Esophagus squamous epithelium (tissue), 5 donors: ENCODE results near the gene FGGY. TPM values are rescaled to one million over a fixed set of nuclear protein-coding genes. Genes with fewer than 3 reads are reported as not detected.
"Not testable (repeated sequence)": the region's sequence is repeated elsewhere in the genome, so short reads cannot be mapped to it uniquely, and the experiment has no call there.

ENCODE experiments used
- DNase-seq: peaks from one replicate; lab custom pipeline; 2025; lab: John Stamatoyannopoulos, UW
- H3K27ac ChIP-seq, 4 donors: fragments of 200-600 bp; sonication (generic); one replicate each; pipeline ENCODE4 v1.5.1; 2016 to 2019; ENCODE audit warnings: mild to moderate bottlenecking in 1 of 4
- H3K27me3 ChIP-seq, 4 donors: fragments of 200-600 bp; sonication (generic); 1 replicate in 3 of 4; 2 replicates in 1 of 4; pipeline versions ENCODE4 v1.5.1 to v1.6.0; 2017 to 2021; ENCODE audit warnings: antibody characterized with exemption in 1 of 4
- H3K36me3 ChIP-seq, 3 donors: fragments of 200-600 bp; sonication (generic); one replicate each; pipeline ENCODE4 v1.5.1; 2016 to 2019
- H3K4me1 ChIP-seq, 3 donors: fragments of 200-600 bp; sonication (generic); one replicate each; pipeline ENCODE4 v1.5.1; 2017 to 2019
- H3K4me3 ChIP-seq, 4 donors: fragments of 200-600 bp; sonication (generic); 1 replicate in 3 of 4; 2 replicates in 1 of 4; pipeline ENCODE4 v1.5.1; 2016 to 2019; ENCODE audit warnings: mild to moderate bottlenecking in 2 of 4, moderate library complexity in 1 of 4
- H3K9me3 ChIP-seq, 3 donors: fragments of 200-600 bp; sonication (generic); one replicate each; pipeline ENCODE4 v1.5.1; 2016 to 2019
- CTCF ChIP-seq, 6 experiments: fragments of 450-650 bp in 4 of 6; fragments of 200-600 bp in 2 of 6; sonication (generic) in 2 of 6; IDR thresholded peaks; one replicate each; pipeline ENCODE4 v1.5.1; 2016 to 2019; ENCODE audit warnings: antibody characterized with exemption in 6 of 6, mild to moderate bottlenecking in 4 of 6, moderate library complexity in 4 of 6
- POLR2A ChIP-seq, 4 donors: fragments of 450-650 bp; IDR thresholded peaks; one replicate each; pipeline ENCODE4 v1.6.1; 2017; ENCODE audit warnings: antibody characterized with exemption in 4 of 4, mild to moderate bottlenecking in 4 of 4, moderate library complexity in 3 of 4
- whole genome bisulfite sequencing, 2 donors: methylation state at CpG; one replicate each; pipeline ENCODE4 v1.1.5; 2018; 5-methylcytosine and 5-hydroxymethylcytosine counted together
- intact Hi-C: fragments of 100-400 bp; cut with DNase I; formaldehyde crosslinking; loops from one replicate; pipeline ENCODE4 v1.15.0; 2022
- total RNA-seq, 4 donors: library from RNA; depleted of rRNA; stranded (reverse); fragments of >200 nt; gene quantifications; one replicate each; pipeline ENCODE4 v1.1.0, GENCODE V29; 2016
- donor health status: DM: yes; HTN: yes; CAD: no.

FGGY gene
- total RNA-seq, 4 donors from 2014 or later: 6.0 to 18.1 (median 9.3) TPM

GRCh38 chr1:59641836-59642235 is 344.9 kb downstream of the FGGY start:
- intact Hi-C loops: no loop called here
- peaks cover 0 to 10% (median 0%) of the 10 kb centered on the region in 3 donors for H3K4me1 ChIP-seq
- no peak for DNase-seq
- 84 to 100% methylated on average over 2 of the region's 2 CpGs for WGBS, 2 donors
- no peaks in the 10 kb centered on the region for H3K27me3 ChIP-seq
- no peaks in the 10 kb centered on the region for H3K36me3 ChIP-seq
- no peak for TF ChIP-seq POLR2A (IDR thresholded peaks at IDR 0.05)
- no peak for TF ChIP-seq CTCF (IDR thresholded peaks at IDR 0.05)
- no peak overlapping the region for H3K4me3 ChIP-seq
- H3K27ac ChIP-seq: no peak overlapping the region
- H3K9me3 ChIP-seq: no peaks in the 10 kb centered on the region

DNA sequence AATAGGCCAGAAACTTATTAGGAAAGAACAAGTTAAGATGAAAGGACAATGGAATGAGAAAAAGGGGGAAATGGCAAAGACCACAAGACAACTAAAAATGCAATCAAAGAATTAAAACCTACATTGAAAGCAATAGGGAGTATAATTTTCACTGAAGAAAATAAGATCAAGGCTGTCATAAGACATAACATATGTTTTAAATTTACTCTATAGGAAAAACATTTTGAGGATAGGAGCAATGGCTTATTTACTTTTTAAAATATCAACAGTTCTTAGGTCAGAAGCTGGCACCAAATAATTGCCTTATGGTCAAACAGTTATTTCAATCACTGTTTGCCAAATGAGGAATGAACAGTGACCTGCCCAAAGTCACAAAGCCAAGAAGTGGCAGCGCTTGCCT is 346.6 kb downstream of the FGGY start:
- TF ChIP-seq CTCF (IDR thresholded peaks at IDR 0.05): no peak
- TF ChIP-seq POLR2A (IDR thresholded peaks at IDR 0.05): no peak
- H3K9me3 ChIP-seq: no peaks in the 10 kb centered on the region
- 90 to 100% methylated on average over 1 of the region's 1 CpG for WGBS, 2 donors
- no peaks in the 10 kb centered on the region for H3K27me3 ChIP-seq
- no peak overlapping the region for H3K4me3 ChIP-seq
- no peak overlapping the region for H3K27ac ChIP-seq
- peaks cover 0 to 4% (median 0%) of the 10 kb centered on the region in 3 donors for H3K4me1 ChIP-seq
- intact Hi-C loops: no loop called here
- H3K36me3 ChIP-seq: no peaks in the 10 kb centered on the region
- no peak for DNase-seq

GRCh38 chr1:59645893-59646292 is 349.0 kb downstream of the FGGY start:
- no peaks in the 10 kb centered on the region for H3K36me3 ChIP-seq
- peak overlapping the region in 1 of 4 donors; percentile 26 for H3K27ac ChIP-seq
- WGBS, 2 donors: 76 to 96% methylated on average over 2 of the region's 2 CpGs
- TF ChIP-seq POLR2A (IDR thresholded peaks at IDR 0.05) (no peak), CTCF (IDR thresholded peaks at IDR 0.05) (no peak)
- H3K27me3 ChIP-seq: no peaks in the 10 kb centered on the region
- intact Hi-C loops: no loop called here
- H3K9me3 ChIP-seq: no peaks in the 10 kb centered on the region
- H3K4me3 ChIP-seq: no peak overlapping the region
- DNase-seq: no peak
- H3K4me1 ChIP-seq: no peaks in the 10 kb centered on the region

DNA sequence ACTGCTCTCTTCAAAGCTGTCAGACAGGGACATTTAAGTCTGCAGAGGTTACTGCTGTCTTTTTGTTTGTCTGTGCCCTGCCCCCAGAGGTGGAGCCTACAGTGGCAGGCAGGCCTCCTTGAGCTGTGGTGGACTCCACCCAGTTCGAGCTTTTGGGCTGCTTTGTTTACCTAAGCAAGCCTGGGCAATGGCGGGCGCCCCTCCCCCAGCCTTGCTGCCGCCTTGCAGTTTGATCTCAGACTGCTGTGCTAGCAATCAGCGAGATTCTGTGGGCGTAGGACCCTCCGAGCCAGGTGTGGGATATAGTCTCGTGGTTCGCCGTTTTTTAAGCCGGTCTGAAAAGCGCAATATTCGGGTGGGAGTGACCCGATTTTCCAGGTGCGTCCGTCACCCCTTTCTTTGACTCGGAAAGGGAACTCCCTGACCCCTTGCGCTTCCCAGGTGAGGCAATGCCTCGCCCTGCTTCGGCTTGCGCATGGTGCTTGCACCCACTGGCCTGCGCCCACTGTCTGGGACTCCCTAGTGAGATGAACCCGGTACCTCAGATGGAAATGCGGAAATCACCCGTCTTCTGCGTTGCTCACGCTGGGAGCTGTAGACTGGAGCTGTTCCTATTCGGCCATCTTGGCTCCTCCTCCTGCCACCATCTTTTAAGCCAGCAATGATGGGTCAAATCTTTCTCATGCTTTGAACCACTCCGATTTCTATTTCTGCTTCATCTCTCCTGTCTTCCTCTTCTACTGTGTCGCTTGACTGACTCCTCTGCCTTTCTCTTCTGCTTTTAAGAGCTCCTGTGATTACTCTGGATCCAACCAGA is 356.5 kb downstream of the FGGY start:
- DNase-seq, H3K27me3 ChIP-seq, H3K36me3 ChIP-seq, H3K4me1 ChIP-seq, intact Hi-C loops, H3K9me3 ChIP-seq, H3K27ac ChIP-seq, H3K4me3 ChIP-seq: not testable (repeated sequence)
- 95 to 96% methylated on average over 7 to 14 of the region's 30 CpGs for WGBS, 2 donors

DNA sequence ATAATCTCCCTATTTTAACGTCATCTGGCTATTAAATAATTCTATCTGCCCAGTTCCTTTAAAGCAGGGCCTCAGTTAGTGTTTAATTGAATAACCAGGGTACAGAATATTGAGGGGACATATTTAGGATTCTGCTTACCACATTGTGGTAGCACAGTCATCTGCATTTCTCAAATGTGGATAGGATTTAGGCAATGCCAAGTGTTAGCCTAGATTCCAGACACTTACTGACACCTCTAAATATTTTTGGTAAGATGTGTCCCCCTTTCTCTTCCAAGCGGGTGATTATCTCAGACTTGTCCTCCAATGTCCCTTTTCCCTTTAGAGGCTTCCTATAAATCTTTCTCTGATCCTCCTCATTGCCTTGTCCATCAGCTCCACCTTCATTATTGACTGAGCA is 357.1 kb downstream of the FGGY start:
- H3K9me3 ChIP-seq: no peaks in the 10 kb centered on the region
- no peak overlapping the region for H3K4me3 ChIP-seq
- H3K27me3 ChIP-seq: no peaks in the 10 kb centered on the region
- no peak for TF ChIP-seq CTCF (IDR thresholded peaks at IDR 0.05)
- no peak overlapping the region for H3K27ac ChIP-seq
- 88 to 91% methylated on average over 2 of the region's 2 CpGs for WGBS, 2 donors
- DNase-seq: no peak
- no peaks in the 10 kb centered on the region for H3K36me3 ChIP-seq
- no peaks in the 10 kb centered on the region for H3K4me1 ChIP-seq
- intact Hi-C loops: no loop called here
